ENCODE results near the gene TP63.

GRCh38 chr3:189827108-189827507 is 195.9 kb downstream of the TP63 start:
- TF ChIP-seq REST (IDR thresholded peaks at IDR 0.05; ENCODE audit: borderline replicate concordance) (no peak), CTCF (IDR thresholded peaks at IDR 0.05; ENCODE audit: poor library complexity, severe bottlenecking) (no peak), EP300 (conservative IDR thresholded peaks at IDR 0.05; ENCODE audit: poor library complexity, severe bottlenecking) (no peak), EZH2 (IDR thresholded peaks at IDR 0.05; ENCODE audit: borderline replicate concordance, insufficient read depth, low read length, poor library complexity, severe bottlenecking) (no peak), MXI1 (conservative IDR thresholded peaks at IDR 0.05; ENCODE audit: poor library complexity, severe bottlenecking) (no peak), POLR2AphosphoS5 (IDR thresholded peaks at IDR 0.05) (no peak)
